Measurements from ENCODE around the gene BBS9.
A peak's percentile ranks its signal among the peaks of the same experiment; 100 is the strongest.

BBS9 gene

DNA sequence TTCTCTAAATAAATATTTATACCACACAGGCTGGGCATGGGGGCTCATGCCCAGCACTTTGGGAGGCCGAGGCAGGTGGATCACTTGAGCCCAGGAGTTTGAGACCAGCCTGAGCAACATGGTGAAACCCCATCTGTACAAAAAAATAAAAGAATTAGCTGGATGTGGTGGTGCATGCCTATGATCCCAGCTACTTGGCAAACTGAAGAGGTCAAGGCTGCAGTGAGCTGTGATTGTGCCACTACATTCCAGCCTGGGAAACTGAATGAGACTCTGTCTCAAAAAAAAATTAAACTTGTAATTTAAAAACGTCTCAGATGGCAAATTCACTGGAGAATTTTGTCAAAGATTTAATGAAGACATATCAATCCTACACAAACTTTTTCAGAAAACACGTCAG is 498.4 kb downstream of the BBS9 start:
- no peak for DNase-seq

DNA sequence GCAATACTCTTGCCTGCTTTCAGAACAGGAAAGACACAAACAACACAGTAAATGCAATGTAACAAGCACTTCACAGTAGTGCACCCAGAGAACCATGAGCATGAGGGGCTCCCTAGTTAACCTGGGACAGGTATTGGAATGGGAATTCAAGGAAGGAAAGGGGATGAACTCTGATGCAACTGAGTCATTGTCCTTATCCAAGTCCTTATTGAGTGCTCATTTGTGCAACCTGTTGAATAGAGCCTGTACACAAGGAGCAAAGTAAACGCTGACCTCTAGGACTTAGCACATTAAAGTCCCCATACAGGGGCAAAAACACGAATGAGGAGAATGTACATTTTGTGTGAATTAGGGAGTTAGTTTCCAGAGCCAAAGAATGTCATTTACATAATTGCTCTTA is 499.5 kb downstream of the BBS9 start:
- DNase-seq = no peak

- DNase-seq = no peak
Observed at GRCh38 chr7:33630359-33630758, 501.0 kb downstream of the BBS9 start.

GRCh38 chr7:33632322-33632721 is 503.0 kb downstream of the BBS9 start:
- DNase-seq = no peak

DNA sequence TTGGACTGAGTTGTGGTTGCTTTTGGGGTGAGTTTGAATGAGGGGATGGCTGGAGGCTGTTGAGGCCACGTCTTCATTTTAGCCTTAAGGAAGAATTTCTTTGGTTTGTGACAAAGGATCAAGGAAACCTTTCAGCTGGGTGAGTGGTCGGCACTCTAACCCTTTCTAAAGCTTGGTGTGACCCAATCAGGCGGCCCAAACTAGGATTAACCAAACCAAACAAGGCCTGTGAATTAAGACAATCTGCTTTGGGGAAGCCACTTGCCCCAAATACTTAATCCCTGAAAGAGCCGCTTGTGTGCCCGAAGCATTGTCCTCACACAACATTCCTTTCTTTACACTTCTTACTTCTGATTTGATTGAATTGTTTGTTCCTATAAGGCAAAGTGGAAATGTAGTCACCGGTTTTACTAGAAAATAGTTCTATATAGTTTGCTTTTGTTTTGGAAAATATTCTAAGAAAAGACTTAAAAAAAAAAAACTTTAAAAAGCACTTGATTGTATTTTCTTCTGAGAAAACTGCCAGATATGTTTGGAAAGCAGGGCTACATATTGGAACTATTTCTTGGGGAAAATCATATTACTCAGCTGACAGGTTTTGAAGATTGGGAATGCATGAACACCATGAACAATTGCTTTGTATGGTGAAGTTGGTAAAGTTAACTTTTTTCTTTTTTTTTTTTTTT is 503.6 kb downstream of the BBS9 start:
- DNase-seq = no peak

DNA sequence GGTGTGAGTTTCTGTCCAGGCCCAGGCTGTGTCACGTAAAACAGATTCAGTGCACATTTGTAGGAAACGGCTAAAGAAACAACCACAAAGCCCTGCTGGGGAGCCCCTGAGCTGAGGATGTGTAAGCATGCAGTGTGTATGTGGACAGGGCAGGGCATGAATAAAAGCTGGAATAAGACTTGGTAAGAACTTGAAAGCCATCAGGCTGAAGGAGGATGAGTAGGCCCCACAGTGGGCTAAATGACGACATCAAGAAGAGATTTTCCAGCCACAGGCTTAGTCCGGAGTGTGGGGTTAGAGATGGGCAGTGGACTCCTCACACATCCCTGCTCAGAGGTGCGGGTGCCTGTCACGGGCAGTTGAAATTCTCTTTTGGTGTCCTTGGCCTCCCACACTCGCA is 505.2 kb downstream of the BBS9 start:
- no peak for DNase-seq

DNA sequence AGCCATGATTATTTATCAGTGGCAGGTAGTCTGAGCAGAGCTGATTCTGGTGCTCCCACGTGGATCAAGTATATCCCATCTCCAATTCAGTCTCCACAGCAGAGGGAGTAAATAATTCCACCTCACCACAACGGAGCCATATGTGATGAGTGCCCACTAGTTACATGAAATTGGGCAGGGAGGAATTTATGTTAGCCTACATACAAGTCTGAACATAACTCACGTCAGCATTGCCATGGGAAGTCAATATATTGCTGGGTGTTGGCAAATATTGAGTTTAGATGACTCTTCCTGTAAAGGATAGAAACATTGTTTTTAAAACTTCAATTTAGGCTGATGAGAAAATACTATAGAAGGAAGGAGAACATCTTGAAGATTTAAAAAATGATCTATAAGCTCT is 507.0 kb downstream of the BBS9 start:
- DNase-seq = no peak

- no peak for DNase-seq
Observed at GRCh38 chr7:33639552-33640197, 510.3 kb downstream of the BBS9 start.

DNA sequence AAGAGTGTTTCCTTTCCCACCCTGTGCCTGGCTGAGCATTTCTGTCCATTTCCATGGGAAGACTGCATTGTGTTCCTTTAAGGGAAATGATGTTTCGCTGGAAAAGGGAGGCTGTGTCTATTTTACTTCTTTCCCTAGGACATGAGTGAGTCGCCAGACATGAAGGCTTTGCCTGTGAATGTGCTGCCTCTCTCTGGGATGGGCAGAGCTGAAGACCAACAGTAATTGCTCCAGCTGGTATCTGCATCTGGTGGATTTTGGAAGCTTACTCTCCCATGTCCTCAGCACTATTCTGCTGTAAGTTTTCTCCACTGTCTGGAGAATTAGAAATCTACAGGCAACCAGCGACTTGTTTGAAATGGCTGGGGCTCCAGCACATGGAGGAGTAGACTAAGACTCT is 511.4 kb downstream of the BBS9 start:
- DNase-seq = no peak

- DNase-seq = peak; percentile 89
Observed at GRCh38 chr7:33642312-33642711, 512.9 kb downstream of the BBS9 start.

GRCh38 chr7:33643530-33643929 is 514.2 kb downstream of the BBS9 start:
- DNase-seq = peak; percentile 62

DNA sequence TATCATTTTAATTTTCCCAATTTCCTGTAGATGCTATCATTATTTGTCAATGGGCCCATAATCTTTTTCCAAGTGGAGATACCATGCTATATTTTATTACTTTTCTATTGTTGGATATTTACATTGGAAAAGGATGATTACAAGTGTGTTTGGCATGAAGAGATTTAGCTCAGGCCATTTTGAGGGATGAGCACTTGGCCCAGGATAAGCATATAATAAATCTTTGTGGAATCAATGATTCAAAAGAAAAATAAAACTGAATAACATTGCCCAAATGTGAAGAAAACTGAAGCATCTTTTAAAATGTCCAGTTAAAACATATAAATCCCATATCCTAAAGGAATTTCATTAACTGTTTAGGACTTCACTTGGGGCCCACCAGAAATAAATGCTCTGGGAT is 515.1 kb downstream of the BBS9 start:
- no peak for DNase-seq

DNA sequence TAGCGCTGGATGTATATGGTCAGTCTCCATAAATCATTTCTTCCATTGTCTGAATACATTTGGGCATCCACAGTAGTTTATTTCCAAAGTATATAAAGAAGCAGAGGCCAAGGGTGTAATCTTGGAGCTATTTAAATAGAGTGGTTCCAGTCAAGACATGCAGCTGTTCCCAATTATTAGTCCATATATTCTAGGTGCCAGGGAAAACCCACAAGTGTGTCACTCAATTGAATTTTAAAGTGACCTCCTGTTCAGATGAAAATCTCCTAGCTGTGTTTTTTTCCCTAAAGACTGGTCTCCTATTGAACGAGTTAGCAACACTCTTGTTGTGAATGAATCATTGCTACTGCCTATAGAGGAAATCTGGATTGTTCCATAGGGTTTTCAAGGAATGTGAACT is 515.7 kb downstream of the BBS9 start:
- no peak for DNase-seq

- no peak for DNase-seq
Observed at GRCh38 chr7:33646166-33646565, 516.8 kb downstream of the BBS9 start.

DNA sequence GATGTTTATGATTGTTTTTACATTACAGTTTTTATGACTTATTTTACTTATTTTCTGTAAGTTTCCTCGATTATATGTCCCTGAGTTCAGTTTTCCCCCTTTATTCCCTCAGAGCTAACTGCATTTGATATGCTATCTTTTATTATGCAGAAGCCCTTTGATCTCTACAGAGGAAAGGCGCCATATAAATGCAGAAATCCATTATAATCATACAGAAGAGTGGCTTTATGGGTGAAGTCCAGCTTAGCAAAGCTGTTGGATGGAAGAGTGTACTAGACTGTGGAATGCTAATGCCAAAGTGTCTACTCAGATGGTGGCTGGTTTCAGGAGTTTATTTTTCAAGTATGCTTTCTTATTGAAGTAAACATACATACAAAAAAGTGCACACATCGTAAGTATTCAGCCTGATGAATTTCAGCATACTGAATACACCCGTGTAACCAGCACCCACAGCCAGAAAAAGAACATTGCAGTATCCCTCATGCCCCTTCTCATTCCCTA is 517.6 kb downstream of the BBS9 start:
- no peak for DNase-seq

GRCh38 chr7:33649476-33650441 is 520.4 kb downstream of the BBS9 start:
- no peak for DNase-seq

DNA sequence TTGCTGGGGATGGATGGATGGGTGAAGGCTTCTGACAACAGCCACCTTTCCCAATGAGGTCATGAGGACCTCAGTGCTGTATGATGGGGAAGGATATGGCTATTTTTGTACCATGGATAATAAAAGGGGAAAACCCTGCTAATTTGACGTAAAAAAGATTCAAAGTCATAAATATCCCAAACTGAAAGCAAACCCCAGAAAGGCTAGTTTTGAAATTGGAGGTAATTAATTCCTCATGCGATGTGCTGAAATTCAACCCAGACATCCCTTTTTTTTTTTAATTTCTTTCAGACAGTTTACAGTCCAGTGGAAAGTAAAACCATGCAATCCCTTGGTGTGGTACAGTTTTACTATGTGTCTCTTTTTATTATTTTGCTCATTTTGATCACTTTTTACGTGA is 521.5 kb downstream of the BBS9 start:
- DNase-seq = no peak

GRCh38 chr7:33651998-33652515 is 522.7 kb downstream of the BBS9 start:
- DNase-seq = no peak

GRCh38 chr7:33654676-33655075 is 525.3 kb downstream of the BBS9 start:
- DNase-seq = no peak
